CD4-positive, alpha-beta T cell treated with Interferon alpha-2 for 1 hour (primary cell): ENCODE data around the gene NME2.
"Not testable (repeated sequence)": the region's sequence is repeated elsewhere in the genome, so short reads cannot be mapped to it uniquely, and the experiment has no call there.

Source experiments
- DNase-seq, 2 donors: peaks; one replicate each; pipeline ENCODE4 v3.0.0-alpha.2; 2020 to 2022

The NME2 gene

GRCh38 chr17:51153210-51154072 lies 12.8 kb upstream of the NME2 start, which contains the start of gene NME1:
Gene NME1 (plus strand): TSS chr17:51153559. CDS start chr17:51155655, 2,096 bp downstream.
- DNase-seq = peak; percentile 97 to 99

- peak in 1 of 2 donors; percentile 3 for DNase-seq
These were observed 12.0 kb upstream of the NME2 start for GRCh38 chr17:51154176-51154575.

GRCh38 chr17:51155416-51155815 lies 10.8 kb upstream of the NME2 start:
- no peak for DNase-seq

- DNase-seq = no peak
These were observed 6.6 kb upstream of the NME2 start for GRCh38 chr17:51159604-51160003.

- DNase-seq = no peak
These were observed 4.7 kb upstream of the NME2 start for GRCh38 chr17:51161541-51161940.

- no peak for DNase-seq
These were observed 1.1 kb upstream of the NME2 start for GRCh38 chr17:51164911-51165679.

GRCh38 chr17:51165680-51166197 lies 472 bp upstream of the NME2 start:
- no peak for DNase-seq

GRCh38 chr17:51166987-51167931 lies 1.0 kb downstream of the NME2 start:
- DNase-seq = peak; percentile 44 to 66

- DNase-seq = no peak
These were observed 3.1 kb downstream of the NME2 start for GRCh38 chr17:51169340-51169739.

GRCh38 chr17:51170736-51171135 lies 4.5 kb downstream of the NME2 start:
- DNase-seq = no peak

GRCh38 chr17:51172030-51172429 lies 5.8 kb downstream of the NME2 start:
- not testable (repeated sequence) for DNase-seq

GRCh38 chr17:51180486-51180885 lies 14.3 kb downstream of the NME2 start:
- no peak for DNase-seq

- no peak for DNase-seq
These were observed 17.9 kb downstream of the NME2 start for GRCh38 chr17:51184124-51184523.

- no peak for DNase-seq
These were observed 19.6 kb downstream of the NME2 start for GRCh38 chr17:51185763-51186332.

GRCh38 chr17:51188271-51188833 lies 22.1 kb downstream of the NME2 start:
- no peak for DNase-seq

- no peak for DNase-seq
These were observed 23.0 kb downstream of the NME2 start for GRCh38 chr17:51189162-51189561.

GRCh38 chr17:51189628-51190027 lies 23.4 kb downstream of the NME2 start:
- no peak for DNase-seq

- DNase-seq = no peak
These were observed 25.7 kb downstream of the NME2 start for GRCh38 chr17:51191895-51192294.

GRCh38 chr17:51197754-51198153 lies 31.5 kb downstream of the NME2 start:
- DNase-seq = no peak

GRCh38 chr17:51200295-51200694 lies 34.1 kb downstream of the NME2 start:
- peak in 1 of 2 donors; percentile 25 for DNase-seq

GRCh38 chr17:51200846-51201245 lies 34.6 kb downstream of the NME2 start:
- DNase-seq = no peak

GRCh38 chr17:51203838-51204237 lies 37.6 kb downstream of the NME2 start:
- no peak for DNase-seq
